RWPE2 (cell line): ENCODE measurements around the gene RSU1.

Experiments
- ATAC-seq: fragments of 200-7000 bp; cut with Tn5 transposase; 3 replicates; pipeline ENCODE4 v1.9.1; 2021; ENCODE audit warnings: low read depth
- DNase-seq: peaks from one replicate; pipeline ENCODE4 v3.0.0-alpha.2; 2020; ENCODE audit warnings: low spot score
- H3K27ac ChIP-seq: fragments of 450-650 bp; 2 replicates; pipeline ENCODE4 v1.5.1; 2017; ENCODE audit warnings: mild to moderate bottlenecking; ENCODE audit not compliant: poor library complexity, severe bottlenecking
- H3K27me3 ChIP-seq: fragments of 250-450 bp; sonication (Bioruptor Pico); 2 replicates; pipeline ENCODE4 v1.5.1; 2021; ENCODE audit warnings: mild to moderate bottlenecking, moderate library complexity; ENCODE audit not compliant: insufficient read depth, poor library complexity, severe bottlenecking
- H3K36me3 ChIP-seq: fragments of 250-450 bp; sonication (Bioruptor Pico); 2 replicates; pipeline ENCODE4 v1.5.1; 2020; ENCODE audit warnings: low read depth, mild to moderate bottlenecking, moderate library complexity
- H3K4me1 ChIP-seq: fragments of 250-450 bp; sonication (Bioruptor Pico); 2 replicates; pipeline ENCODE4 v1.5.1; 2021; ENCODE audit warnings: mild to moderate bottlenecking, moderate library complexity; ENCODE audit not compliant: insufficient read depth, poor library complexity, severe bottlenecking
- H3K4me3 ChIP-seq: fragments of 250-450 bp; sonication (Bioruptor Pico); 2 replicates; pipeline ENCODE4 v1.5.1; 2021; ENCODE audit warnings: mild to moderate bottlenecking, moderate library complexity; ENCODE audit not compliant: severe bottlenecking
- H3K9me3 ChIP-seq: fragments of 250-450 bp; sonication (Bioruptor Pico); 2 replicates; pipeline ENCODE4 v1.5.1; 2021; ENCODE audit warnings: mild to moderate bottlenecking, moderate library complexity; ENCODE audit not compliant: severe bottlenecking
- CTCF ChIP-seq: fragments of 450-650 bp; IDR thresholded peaks from one replicate; pipeline ENCODE4 v1.5.1; 2017; ENCODE audit warnings: mild to moderate bottlenecking, moderate library complexity; ENCODE audit not compliant: poor library complexity, severe bottlenecking

The RSU1 gene

GRCh38 chr10:16653224-16653623 lies 164.0 kb downstream of the RSU1 start:
- H3K27ac ChIP-seq, result no peak overlapping the region

GRCh38 chr10:16652154-16652553 lies 165.1 kb downstream of the RSU1 start:
- peaks cover 6% of the 10 kb centered on the region for H3K4me1 ChIP-seq
- TF ChIP-seq CTCF, result no peak
- no peak for DNase-seq
- no peaks in the 10 kb centered on the region for H3K36me3 ChIP-seq
- no peaks in the 10 kb centered on the region for H3K27me3 ChIP-seq
- no peaks in the 10 kb centered on the region for H3K9me3 ChIP-seq
- no peak overlapping the region for H3K4me3 ChIP-seq
- no peak overlapping the region for H3K27ac ChIP-seq
- ATAC-seq, result peak; percentile 73

More at GRCh38 chr10:16653224-16653623, 164.0 kb downstream of the RSU1 start:
- ATAC-seq (no peak), DNase-seq (no peak)
- TF ChIP-seq CTCF, result no peak
- Histone ChIP-seq H3K36me3 (no peaks in the 10 kb centered on the region), H3K4me3 (no peak overlapping the region), H3K4me1 (peaks cover 6% of the 10 kb centered on the region), H3K27me3 (no peaks in the 10 kb centered on the region), H3K9me3 (no peaks in the 10 kb centered on the region)

- DNase-seq (no peak), ATAC-seq (no peak)
- Histone ChIP-seq H3K4me1 (peaks cover 6% of the 10 kb centered on the region), H3K36me3 (no peaks in the 10 kb centered on the region), H3K4me3 (no peak overlapping the region), H3K27me3 (no peaks in the 10 kb centered on the region), H3K9me3 (no peaks in the 10 kb centered on the region), H3K27ac (no peak overlapping the region)
- TF ChIP-seq CTCF, result no peak
These were observed 167.5 kb downstream of the RSU1 start for GRCh38 chr10:16649757-16650156.

- Histone ChIP-seq H3K36me3 (no peaks in the 10 kb centered on the region), H3K27ac (no peak overlapping the region), H3K9me3 (no peaks in the 10 kb centered on the region), H3K27me3 (no peaks in the 10 kb centered on the region), H3K4me3 (no peak overlapping the region), H3K4me1 (peaks cover 18% of the 10 kb centered on the region)
- no peak for TF ChIP-seq CTCF
- ATAC-seq (no peak), DNase-seq (no peak)
These were observed 168.9 kb downstream of the RSU1 start for GRCh38 chr10:16648366-16648765.

GRCh38 chr10:16646181-16647059 lies 170.8 kb downstream of the RSU1 start:
- no peaks in the 10 kb centered on the region for H3K36me3 ChIP-seq
- peaks cover 12% of the 10 kb centered on the region for H3K4me1 ChIP-seq
- DNase-seq (no peak), ATAC-seq (no peak)
- H3K9me3 ChIP-seq, result no peaks in the 10 kb centered on the region
- no peak overlapping the region for H3K4me3 ChIP-seq
- no peak for TF ChIP-seq CTCF
- no peak overlapping the region for H3K27ac ChIP-seq
- no peaks in the 10 kb centered on the region for H3K27me3 ChIP-seq
